Esophagus squamous epithelium (tissue), 4 donors: ENCODE measurements around the gene RIMS4.

Experiments used
- CTCF ChIP-seq, 6 experiments: fragments of 450-650 bp in 4 of 6; fragments of 200-600 bp in 2 of 6; sonication (generic) in 2 of 6; IDR thresholded peaks; one replicate each; pipeline ENCODE4 v1.5.1; 2016 to 2019; ENCODE audit warnings: antibody characterized with exemption in 6 of 6, mild to moderate bottlenecking in 4 of 6, moderate library complexity in 4 of 6
- POLR2A ChIP-seq, 4 donors: fragments of 450-650 bp; IDR thresholded peaks; one replicate each; pipeline ENCODE4 v1.6.1; 2017; ENCODE audit warnings: antibody characterized with exemption in 4 of 4, mild to moderate bottlenecking in 4 of 4, moderate library complexity in 3 of 4

GRCh38 chr20:44835661-44836221 is 25.4 kb upstream of the RIMS4 start:
- no peak for TF ChIP-seq CTCF (IDR thresholded peaks at IDR 0.05)
- TF ChIP-seq POLR2A (IDR thresholded peaks at IDR 0.05), result no peak
